WI38 (cell line): ENCODE results near the gene CSF2RB.

ENCODE experiments used
- H3K4me3 ChIP-seq: 2 replicates; pipeline ENCODE4 v1.5.1; 2011; ENCODE audit warnings: low read depth, mild to moderate bottlenecking, control low read depth, low read length
- CTCF ChIP-seq: IDR thresholded peaks from 2 replicates; pipeline ENCODE4 v1.5.1; 2012; ENCODE audit warnings: low read depth, mild to moderate bottlenecking, control low read depth, low read length

CSF2RB gene

GRCh38 chr22:36913427-36914389 is at the start of gene CSF2RB:
Gene CSF2RB, plus strand, starts transcription at chr22:36913628. Its CDS starts 8,580 bp downstream, at chr22:36922208.
- no peak within 1 kb of the TSS for H3K4me3 ChIP-seq
- no peak for TF ChIP-seq CTCF

DNA sequence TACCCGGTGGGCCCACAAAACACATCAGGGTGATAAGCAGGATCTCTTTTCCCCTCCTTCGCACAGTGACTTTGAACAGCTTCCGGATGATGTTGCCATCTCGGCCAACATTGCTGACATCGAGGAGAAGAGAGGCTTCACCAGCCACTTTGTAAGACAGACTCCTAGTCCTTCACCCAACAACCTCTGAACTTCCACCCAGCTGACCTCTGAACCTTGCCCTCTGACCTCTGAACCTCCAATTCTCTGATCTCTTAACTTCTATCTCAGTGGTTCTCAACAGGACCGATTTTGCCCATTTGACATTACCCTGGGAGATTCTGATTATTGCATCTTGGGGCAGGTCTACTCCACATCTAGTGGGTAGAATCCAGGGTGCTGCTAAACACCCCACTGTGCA is 49.4 kb upstream of the CSF2RB start:
- no peak overlapping the region for H3K4me3 ChIP-seq
- no peak for TF ChIP-seq CTCF

GRCh38 chr22:36864454-36865215 is 48.8 kb upstream of the CSF2RB start:
- no peak for TF ChIP-seq CTCF
- H3K4me3 ChIP-seq = no peak overlapping the region

DNA sequence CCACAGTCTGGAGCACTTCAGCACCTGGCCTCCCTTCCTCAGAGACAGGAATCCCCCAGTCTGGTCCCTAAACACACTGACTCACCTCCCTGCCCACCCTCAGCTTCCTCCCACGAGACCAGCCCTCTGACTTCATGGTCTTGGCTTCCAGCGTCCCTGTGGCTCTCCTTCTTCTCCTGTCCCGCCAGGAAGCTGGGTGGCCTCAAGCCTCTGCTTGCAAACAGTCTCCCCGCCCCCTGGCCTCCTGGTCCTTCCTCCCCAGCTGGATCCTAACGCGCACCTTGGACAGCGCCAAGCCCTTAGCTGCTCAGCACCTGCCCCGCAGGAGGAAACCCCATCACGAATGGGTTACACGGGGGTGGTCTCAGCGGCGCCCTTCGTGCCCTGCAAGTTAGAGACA is 48.1 kb upstream of the CSF2RB start:
- no peak for TF ChIP-seq CTCF
- H3K4me3 ChIP-seq = no peak overlapping the region

DNA sequence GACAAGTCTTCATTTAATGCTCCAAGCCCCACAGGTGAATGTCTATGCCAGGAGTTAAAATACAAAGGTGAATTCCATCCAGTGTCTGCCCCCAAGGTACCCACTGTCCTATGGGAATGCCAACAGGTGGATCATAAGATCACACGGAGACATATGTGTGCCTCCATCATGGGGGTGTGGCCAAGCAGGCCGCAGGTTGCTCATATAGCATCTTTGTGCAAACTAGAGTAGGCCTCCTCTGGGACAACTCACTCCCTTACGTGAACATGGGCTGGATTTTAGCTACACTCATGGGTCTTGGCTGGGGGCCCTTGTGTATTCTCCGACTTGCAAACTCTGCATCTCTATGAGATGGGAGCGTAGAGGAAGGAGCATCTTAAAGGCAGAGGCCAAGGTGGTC is 45.7 kb upstream of the CSF2RB start:
- no peak overlapping the region for H3K4me3 ChIP-seq
- no peak for TF ChIP-seq CTCF

GRCh38 chr22:36868546-36869181 is 44.8 kb upstream of the CSF2RB start:
- no peak for TF ChIP-seq CTCF
- H3K4me3 ChIP-seq = no peak overlapping the region
